ENCODE results near the gene SFXN5.
"Not testable (repeated sequence)": the region's sequence is repeated elsewhere in the genome, so short reads cannot be mapped to it uniquely, and the experiment has no call there.

The SFXN5 gene

GRCh38 chr2:72914589-72915319 lies 156.8 kb downstream of the SFXN5 start:
- no peak for DNase-seq (ENCODE audit: extremely low read depth in 1 of 2, low read depth in 1 of 2)

- DNase-seq (ENCODE audit: extremely low read depth in 1 of 2, low read depth in 1 of 2), result no peak
Measured at GRCh38 chr2:72914206-72914559, 157.3 kb downstream of the SFXN5 start.

- DNase-seq (ENCODE audit: extremely low read depth in 1 of 2, low read depth in 1 of 2), result no peak
Measured at GRCh38 chr2:72913486-72914205, 157.9 kb downstream of the SFXN5 start.

GRCh38 chr2:72911256-72911655 lies 160.3 kb downstream of the SFXN5 start:
- DNase-seq (ENCODE audit: extremely low read depth in 1 of 2, low read depth in 1 of 2), result no peak

GRCh38 chr2:72908741-72909140 lies 162.8 kb downstream of the SFXN5 start:
- no peak for DNase-seq (ENCODE audit: extremely low read depth in 1 of 2, low read depth in 1 of 2)

GRCh38 chr2:72907369-72907768 lies 164.1 kb downstream of the SFXN5 start:
- DNase-seq (ENCODE audit: extremely low read depth in 1 of 2, low read depth in 1 of 2), result not testable (repeated sequence)

GRCh38 chr2:72901426-72901825 lies 170.1 kb downstream of the SFXN5 start:
- no peak for DNase-seq (ENCODE audit: extremely low read depth in 1 of 2, low read depth in 1 of 2)

- DNase-seq (ENCODE audit: extremely low read depth in 1 of 2, low read depth in 1 of 2), result no peak
Measured at GRCh38 chr2:72900191-72900825, 171.2 kb downstream of the SFXN5 start.

GRCh38 chr2:72898585-72898906 lies 173.0 kb downstream of the SFXN5 start:
- DNase-seq (ENCODE audit: extremely low read depth in 1 of 2, low read depth in 1 of 2), result no peak

- no peak for DNase-seq (ENCODE audit: extremely low read depth in 1 of 2, low read depth in 1 of 2)
Measured at GRCh38 chr2:72897785-72898584, 173.5 kb downstream of the SFXN5 start.

GRCh38 chr2:72896446-72896845 lies 175.1 kb downstream of the SFXN5 start:
- DNase-seq (ENCODE audit: extremely low read depth in 1 of 2, low read depth in 1 of 2), result no peak

- no peak for DNase-seq (ENCODE audit: extremely low read depth in 1 of 2, low read depth in 1 of 2)
Measured at GRCh38 chr2:72895759-72896281, 175.7 kb downstream of the SFXN5 start.

GRCh38 chr2:72895154-72895553 lies 176.4 kb downstream of the SFXN5 start:
- no peak for DNase-seq (ENCODE audit: extremely low read depth in 1 of 2, low read depth in 1 of 2)

- no peak for DNase-seq (ENCODE audit: extremely low read depth in 1 of 2, low read depth in 1 of 2)
Measured at GRCh38 chr2:72894514-72894913, 177.0 kb downstream of the SFXN5 start.

- peak in 1 of 2 donors; percentile 29 for DNase-seq (ENCODE audit: extremely low read depth in 1 of 2, low read depth in 1 of 2)
Measured at GRCh38 chr2:72893594-72894319, 177.8 kb downstream of the SFXN5 start.

- peak in 1 of 2 donors; percentile 32 for DNase-seq (ENCODE audit: extremely low read depth in 1 of 2, low read depth in 1 of 2)
Measured at GRCh38 chr2:72892506-72893173, 178.9 kb downstream of the SFXN5 start.
